Measurements from ENCODE around the gene LBR.

LBR gene

GRCh38 chr1:225451340-225451739, 23.5 kb upstream of the LBR start:
- H3K4me3 ChIP-seq (ENCODE audit: insufficient read length, low read depth): no peak overlapping the region
- TF ChIP-seq ZNF274 (IDR thresholded peaks at IDR 0.05; ENCODE audit: low read depth, low read length) (no peak), SUZ12 (IDR thresholded peaks at IDR 0.05; ENCODE audit: extremely low read depth, insufficient read depth, insufficient read length) (no peak), YY1 (IDR thresholded peaks at IDR 0.05; ENCODE audit: insufficient read depth, insufficient read length) (no peak)
- no peaks in the 10 kb centered on the region for H3K36me3 ChIP-seq (ENCODE audit: insufficient read depth, insufficient read length, low read length)
- peaks cover 16% of the 10 kb centered on the region for H3K4me1 ChIP-seq (ENCODE audit: insufficient read depth, insufficient read length)
- H3K9me3 ChIP-seq (ENCODE audit: insufficient read depth, low read length): no peaks in the 10 kb centered on the region
- no peak for DNase-seq (ENCODE audit: low read depth, low spot score)
- H3K9ac ChIP-seq (ENCODE audit: insufficient read length, low read depth): no peak overlapping the region
- peaks cover 3% of the 10 kb centered on the region for H3K27me3 ChIP-seq (ENCODE audit: insufficient read depth, insufficient read length)

- Histone ChIP-seq H3K4me3 (ENCODE audit: insufficient read length, low read depth) (no peak overlapping the region), H3K9me3 (ENCODE audit: insufficient read depth, low read length) (no peaks in the 10 kb centered on the region), H3K9ac (ENCODE audit: insufficient read length, low read depth) (no peak overlapping the region), H3K27me3 (ENCODE audit: insufficient read depth, insufficient read length) (peaks cover 3% of the 10 kb centered on the region), H3K4me1 (ENCODE audit: insufficient read depth, insufficient read length) (peaks cover 21% of the 10 kb centered on the region), H3K36me3 (ENCODE audit: insufficient read depth, insufficient read length, low read length) (no peaks in the 10 kb centered on the region)
- no peak for DNase-seq (ENCODE audit: low read depth, low spot score)
- TF ChIP-seq YY1 (IDR thresholded peaks at IDR 0.05; ENCODE audit: insufficient read depth, insufficient read length) (no peak), ZNF274 (IDR thresholded peaks at IDR 0.05; ENCODE audit: low read depth, low read length) (no peak), SUZ12 (IDR thresholded peaks at IDR 0.05; ENCODE audit: extremely low read depth, insufficient read depth, insufficient read length) (no peak)
Measured at GRCh38 chr1:225450491-225451191, 22.8 kb upstream of the LBR start.

- Histone ChIP-seq H3K4me1 (ENCODE audit: insufficient read depth, insufficient read length) (peaks cover 21% of the 10 kb centered on the region), H3K9me3 (ENCODE audit: insufficient read depth, low read length) (no peaks in the 10 kb centered on the region), H3K4me3 (ENCODE audit: insufficient read length, low read depth) (no peak overlapping the region), H3K36me3 (ENCODE audit: insufficient read depth, insufficient read length, low read length) (no peaks in the 10 kb centered on the region), H3K9ac (ENCODE audit: insufficient read length, low read depth) (no peak overlapping the region), H3K27me3 (ENCODE audit: insufficient read depth, insufficient read length) (peaks cover 3% of the 10 kb centered on the region)
- TF ChIP-seq SUZ12 (IDR thresholded peaks at IDR 0.05; ENCODE audit: extremely low read depth, insufficient read depth, insufficient read length): no peak
- no peak for TF ChIP-seq YY1 (IDR thresholded peaks at IDR 0.05; ENCODE audit: insufficient read depth, insufficient read length)
- TF ChIP-seq ZNF274 (IDR thresholded peaks at IDR 0.05; ENCODE audit: low read depth, low read length): no peak
- DNase-seq (ENCODE audit: low read depth, low spot score): no peak
Measured at GRCh38 chr1:225449774-225450173, 21.9 kb upstream of the LBR start.

- TF ChIP-seq YY1 (IDR thresholded peaks at IDR 0.05; ENCODE audit: insufficient read depth, insufficient read length): no peak
- no peak for TF ChIP-seq ZNF274 (IDR thresholded peaks at IDR 0.05; ENCODE audit: low read depth, low read length)
- TF ChIP-seq SUZ12 (IDR thresholded peaks at IDR 0.05; ENCODE audit: extremely low read depth, insufficient read depth, insufficient read length): no peak
- H3K27me3 ChIP-seq (ENCODE audit: insufficient read depth, insufficient read length): peaks cover 3% of the 10 kb centered on the region
- peaks cover 21% of the 10 kb centered on the region for H3K4me1 ChIP-seq (ENCODE audit: insufficient read depth, insufficient read length)
- no peaks in the 10 kb centered on the region for H3K9me3 ChIP-seq (ENCODE audit: insufficient read depth, low read length)
- H3K9ac ChIP-seq (ENCODE audit: insufficient read length, low read depth): no peak overlapping the region
- no peaks in the 10 kb centered on the region for H3K36me3 ChIP-seq (ENCODE audit: insufficient read depth, insufficient read length, low read length)
- DNase-seq (ENCODE audit: low read depth, low spot score): no peak
- H3K4me3 ChIP-seq (ENCODE audit: insufficient read length, low read depth): no peak overlapping the region
Measured at GRCh38 chr1:225449261-225449660, 21.4 kb upstream of the LBR start.

GRCh38 chr1:225448146-225448805, 20.4 kb upstream of the LBR start:
- DNase-seq (ENCODE audit: low read depth, low spot score): no peak
- no peak for TF ChIP-seq YY1 (IDR thresholded peaks at IDR 0.05; ENCODE audit: insufficient read depth, insufficient read length)
- no peak for TF ChIP-seq SUZ12 (IDR thresholded peaks at IDR 0.05; ENCODE audit: extremely low read depth, insufficient read depth, insufficient read length)
- no peak for TF ChIP-seq ZNF274 (IDR thresholded peaks at IDR 0.05; ENCODE audit: low read depth, low read length)
- H3K9me3 ChIP-seq (ENCODE audit: insufficient read depth, low read length): no peaks in the 10 kb centered on the region
- H3K4me3 ChIP-seq (ENCODE audit: insufficient read length, low read depth): no peak overlapping the region
- H3K36me3 ChIP-seq (ENCODE audit: insufficient read depth, insufficient read length, low read length): no peaks in the 10 kb centered on the region
- H3K4me1 ChIP-seq (ENCODE audit: insufficient read depth, insufficient read length): peaks cover 21% of the 10 kb centered on the region
- H3K27me3 ChIP-seq (ENCODE audit: insufficient read depth, insufficient read length): peaks cover 3% of the 10 kb centered on the region
- H3K9ac ChIP-seq (ENCODE audit: insufficient read length, low read depth): no peak overlapping the region

- Histone ChIP-seq H3K27me3 (ENCODE audit: insufficient read depth, insufficient read length) (peaks cover 3% of the 10 kb centered on the region), H3K9me3 (ENCODE audit: insufficient read depth, low read length) (no peaks in the 10 kb centered on the region), H3K4me3 (ENCODE audit: insufficient read length, low read depth) (no peak overlapping the region), H3K36me3 (ENCODE audit: insufficient read depth, insufficient read length, low read length) (no peaks in the 10 kb centered on the region), H3K9ac (ENCODE audit: insufficient read length, low read depth) (no peak overlapping the region), H3K4me1 (ENCODE audit: insufficient read depth, insufficient read length) (peaks cover 21% of the 10 kb centered on the region)
- DNase-seq (ENCODE audit: low read depth, low spot score): no peak
- TF ChIP-seq YY1 (IDR thresholded peaks at IDR 0.05; ENCODE audit: insufficient read depth, insufficient read length) (no peak), SUZ12 (IDR thresholded peaks at IDR 0.05; ENCODE audit: extremely low read depth, insufficient read depth, insufficient read length) (no peak), ZNF274 (IDR thresholded peaks at IDR 0.05; ENCODE audit: low read depth, low read length) (no peak)
Measured at GRCh38 chr1:225447650-225448089, 19.8 kb upstream of the LBR start.

GRCh38 chr1:225446981-225447615, 19.3 kb upstream of the LBR start:
- DNase-seq (ENCODE audit: low read depth, low spot score): no peak
- Histone ChIP-seq H3K36me3 (ENCODE audit: insufficient read depth, insufficient read length, low read length) (no peaks in the 10 kb centered on the region), H3K9me3 (ENCODE audit: insufficient read depth, low read length) (no peaks in the 10 kb centered on the region), H3K4me3 (ENCODE audit: insufficient read length, low read depth) (no peak overlapping the region), H3K27me3 (ENCODE audit: insufficient read depth, insufficient read length) (peaks cover 3% of the 10 kb centered on the region), H3K4me1 (ENCODE audit: insufficient read depth, insufficient read length) (peaks cover 20% of the 10 kb centered on the region), H3K9ac (ENCODE audit: insufficient read length, low read depth) (no peak overlapping the region)
- TF ChIP-seq YY1 (IDR thresholded peaks at IDR 0.05; ENCODE audit: insufficient read depth, insufficient read length): no peak
- TF ChIP-seq SUZ12 (IDR thresholded peaks at IDR 0.05; ENCODE audit: extremely low read depth, insufficient read depth, insufficient read length): no peak
- no peak for TF ChIP-seq ZNF274 (IDR thresholded peaks at IDR 0.05; ENCODE audit: low read depth, low read length)

Data from NT2/D1 (cell line).